ENCODE results near the gene TCEA2.

Gene TCEA2

DNA sequence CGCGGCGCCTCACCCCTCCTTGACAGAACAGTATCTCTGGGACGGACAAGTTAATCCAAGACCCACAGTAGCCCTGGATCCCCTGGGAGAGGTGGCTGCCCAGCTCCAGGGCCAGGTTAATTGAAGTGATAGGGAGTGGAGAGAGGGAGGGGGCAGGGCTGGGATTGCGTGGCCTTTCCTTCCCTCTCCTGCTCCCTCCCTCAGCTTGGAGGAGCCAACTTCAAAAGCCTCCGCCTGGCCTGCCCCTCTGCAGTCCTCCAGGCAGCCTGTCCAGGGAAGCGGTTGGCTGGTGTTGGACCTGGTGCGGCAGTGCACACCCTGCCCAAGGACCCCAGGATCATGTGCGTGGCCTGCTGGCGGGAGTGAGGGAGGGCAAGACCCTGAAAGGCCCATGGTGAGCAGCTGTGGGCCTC, 27.1 kb upstream of the TCEA2 start, which contains the start of gene C20orf204:
Gene C20orf204, plus strand, starts transcription at position 250 of the 413 bp plus-strand sequence. Its CDS starts 142 bp downstream, at position 392.
- no peak for DNase-seq

DNA sequence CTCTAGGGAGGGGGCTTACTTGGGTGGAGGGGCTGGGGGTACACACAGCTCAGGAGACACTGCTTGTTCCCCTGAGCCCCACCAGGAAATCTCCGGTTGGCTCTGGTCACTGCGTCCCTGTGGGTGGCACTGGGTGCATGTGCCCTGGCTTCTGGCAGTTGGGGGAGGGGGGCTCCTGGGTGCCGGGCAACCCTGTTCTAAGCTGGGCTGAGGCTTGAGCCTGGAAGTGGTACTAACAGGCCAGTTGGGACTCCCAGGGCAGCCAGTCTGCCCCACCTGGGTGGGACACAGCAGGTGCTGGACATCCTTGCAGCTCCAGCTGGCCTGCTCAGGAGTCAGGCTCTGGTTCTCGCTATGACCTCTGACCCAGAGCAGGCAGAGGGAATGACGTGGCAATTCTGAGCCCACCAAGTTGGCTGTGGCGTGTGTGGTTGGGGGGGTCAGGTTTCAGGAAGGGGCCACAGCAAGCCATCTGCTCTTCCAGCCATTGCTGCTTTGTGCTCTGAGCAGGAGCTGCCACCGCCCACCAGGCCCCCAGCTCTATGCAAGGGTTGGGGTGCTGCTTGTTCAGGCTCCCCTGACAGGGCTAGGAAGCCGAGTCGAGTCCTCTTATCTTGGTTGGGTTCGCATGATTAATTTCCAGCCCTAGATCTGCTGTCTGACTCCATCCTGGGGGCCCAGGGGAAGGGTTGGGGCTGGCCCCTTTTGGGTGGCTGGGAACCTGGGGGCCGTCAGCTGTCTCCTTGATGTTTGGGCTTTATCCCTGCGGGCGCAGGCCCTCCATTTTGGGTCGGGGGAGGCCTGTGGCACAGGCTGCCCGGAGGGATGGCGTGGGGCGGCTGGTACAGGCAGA, 26.4 kb upstream of the TCEA2 start:
- no peak for DNase-seq

DNA sequence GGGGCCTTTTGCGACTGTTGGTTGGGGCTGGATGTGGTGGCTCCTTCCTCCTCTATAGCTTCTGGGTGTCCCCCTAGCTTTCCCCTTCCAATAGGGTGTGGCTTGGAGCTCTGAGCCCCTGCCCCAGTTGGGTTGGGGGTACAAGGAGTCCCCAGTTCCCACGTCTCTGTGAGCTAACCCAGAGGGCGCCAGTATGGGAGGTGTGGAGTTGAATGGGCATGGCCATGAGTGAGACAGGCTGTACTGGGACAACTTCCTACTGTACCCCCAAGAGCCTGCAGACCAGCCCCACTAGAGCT, 25.9 kb upstream of the TCEA2 start:
- no peak for DNase-seq

DNA sequence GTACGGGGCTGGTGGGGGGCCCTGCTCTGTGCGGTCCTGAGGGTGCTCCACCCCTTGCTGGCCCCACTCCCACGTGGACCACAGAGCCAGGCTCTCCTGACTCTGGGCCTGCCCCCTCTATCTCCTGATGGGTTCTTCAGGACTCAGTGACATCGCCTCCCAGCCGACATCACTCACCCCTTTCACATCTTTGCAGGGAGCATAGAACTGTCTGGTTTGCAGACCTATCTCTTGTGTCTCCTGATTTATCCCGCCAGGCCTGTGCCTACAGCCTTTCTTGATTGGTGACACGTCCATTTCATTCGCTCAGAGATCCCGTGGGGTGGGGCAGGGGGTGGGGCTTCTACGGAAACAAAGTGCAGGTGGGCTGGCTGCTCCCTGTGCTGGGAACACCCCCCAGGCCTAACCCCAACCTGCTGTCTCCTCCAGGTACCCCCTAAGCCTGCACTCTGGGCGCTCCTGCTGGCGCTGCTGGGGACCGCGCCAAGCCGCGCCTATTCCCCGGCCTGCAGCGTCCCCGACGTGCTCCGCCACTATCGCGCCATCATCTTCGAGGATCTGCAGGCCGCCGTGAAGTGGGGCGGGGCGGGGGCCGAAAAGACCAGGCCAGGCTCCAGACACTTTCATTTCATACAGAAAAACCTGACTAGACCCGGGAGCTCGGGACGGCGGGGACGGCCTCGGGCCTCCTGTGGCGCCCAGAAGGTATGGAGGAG, 25.3 kb upstream of the TCEA2 start:
- DNase-seq: no peak

DNA sequence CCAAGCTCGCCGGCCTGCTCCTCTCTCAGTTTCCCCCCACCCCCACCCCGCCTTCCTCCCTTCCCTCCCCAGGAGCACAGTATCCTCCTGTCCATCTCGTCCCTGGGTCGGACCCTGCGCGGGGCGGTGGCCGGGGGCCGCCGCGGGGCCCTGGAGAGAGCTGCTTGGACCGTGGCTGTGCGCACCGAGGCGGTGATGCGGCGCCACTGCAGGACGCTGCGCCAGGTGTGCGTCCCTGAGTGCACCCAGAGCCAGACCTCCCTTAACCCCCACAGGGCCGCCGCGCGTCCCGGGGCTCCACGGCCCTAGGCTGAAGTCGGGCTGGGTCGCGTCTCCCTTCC, 24.8 kb upstream of the TCEA2 start:
- DNase-seq: no peak

DNA sequence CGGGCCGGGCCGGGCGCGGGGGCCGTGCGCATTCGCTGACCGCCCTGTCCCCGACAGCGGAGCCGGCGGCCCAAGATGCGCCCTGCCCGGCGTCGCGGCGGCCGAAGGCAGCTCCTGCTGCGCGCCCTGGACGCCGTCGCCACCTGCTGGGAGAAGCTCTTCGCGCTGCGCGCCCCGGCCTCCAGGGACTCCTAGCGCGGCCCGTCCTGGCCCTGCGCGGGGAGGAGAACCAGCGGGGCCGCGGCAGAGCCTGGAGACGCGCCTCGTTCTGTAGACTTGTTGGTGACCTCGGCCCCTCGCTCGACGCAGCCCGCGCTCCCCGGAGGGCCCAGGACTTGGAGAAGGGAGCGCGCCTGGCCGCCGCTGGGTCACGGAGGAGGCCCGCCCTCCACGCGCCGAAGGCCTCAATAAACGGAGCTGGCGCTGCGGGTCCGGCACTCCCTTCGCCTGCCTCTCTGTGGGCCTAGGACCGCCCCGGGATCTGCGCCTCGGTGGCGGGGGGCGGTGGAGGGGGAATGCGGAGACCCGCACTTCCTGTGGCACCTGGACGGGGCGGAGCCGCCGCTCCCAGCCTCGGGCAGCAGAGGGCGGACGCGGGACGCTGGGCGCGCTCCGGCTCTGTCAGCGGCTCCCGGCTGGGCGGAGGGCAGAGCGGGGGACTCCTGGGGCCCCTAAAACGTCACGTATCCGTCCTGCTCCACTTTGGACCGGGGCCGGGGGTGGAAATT, 24.3 kb upstream of the TCEA2 start:
- peak; percentile 79 for DNase-seq

DNA sequence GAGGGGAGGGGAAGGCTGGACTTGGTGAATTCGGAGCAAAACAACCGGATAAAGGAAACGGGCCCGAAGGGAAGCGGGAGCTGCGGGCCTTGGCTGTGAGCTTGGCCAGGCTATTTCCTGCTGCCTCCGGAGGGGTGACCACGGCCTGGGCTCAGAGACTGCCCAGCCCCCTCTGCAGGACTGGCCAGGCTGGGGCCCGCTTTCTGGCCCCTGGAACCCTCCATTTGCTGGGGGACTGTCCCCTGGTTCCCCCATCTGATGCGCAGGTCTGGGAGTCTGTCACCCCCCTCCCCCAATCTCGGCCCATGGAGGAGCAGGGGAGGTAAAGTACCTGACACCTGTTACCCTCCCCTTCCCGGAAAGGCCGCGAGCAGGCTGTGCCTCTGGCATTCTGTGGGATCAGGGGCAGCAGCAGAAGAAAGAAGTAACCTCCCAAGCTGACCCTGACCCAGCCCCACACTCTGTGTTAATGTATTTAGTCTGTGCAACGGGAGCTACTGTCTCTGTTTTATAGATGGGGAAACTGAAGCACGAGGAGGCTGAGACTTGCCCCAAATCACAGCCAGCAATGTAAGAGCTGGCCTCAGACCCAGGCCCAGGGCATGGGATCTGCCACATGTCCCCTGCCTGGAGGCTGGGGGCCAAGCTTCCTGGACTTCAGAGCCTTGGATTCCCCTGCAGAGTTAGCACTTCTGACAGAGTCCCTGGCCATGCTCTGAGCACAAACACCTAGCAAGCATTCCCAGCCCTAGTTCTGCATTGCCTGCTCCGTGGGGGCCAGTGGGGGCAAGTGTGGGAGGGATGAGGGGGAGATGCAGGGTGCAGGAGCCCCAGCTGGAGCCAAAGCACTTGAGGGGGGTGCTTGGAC, 23.5 kb upstream of the TCEA2 start:
- DNase-seq: no peak

DNA sequence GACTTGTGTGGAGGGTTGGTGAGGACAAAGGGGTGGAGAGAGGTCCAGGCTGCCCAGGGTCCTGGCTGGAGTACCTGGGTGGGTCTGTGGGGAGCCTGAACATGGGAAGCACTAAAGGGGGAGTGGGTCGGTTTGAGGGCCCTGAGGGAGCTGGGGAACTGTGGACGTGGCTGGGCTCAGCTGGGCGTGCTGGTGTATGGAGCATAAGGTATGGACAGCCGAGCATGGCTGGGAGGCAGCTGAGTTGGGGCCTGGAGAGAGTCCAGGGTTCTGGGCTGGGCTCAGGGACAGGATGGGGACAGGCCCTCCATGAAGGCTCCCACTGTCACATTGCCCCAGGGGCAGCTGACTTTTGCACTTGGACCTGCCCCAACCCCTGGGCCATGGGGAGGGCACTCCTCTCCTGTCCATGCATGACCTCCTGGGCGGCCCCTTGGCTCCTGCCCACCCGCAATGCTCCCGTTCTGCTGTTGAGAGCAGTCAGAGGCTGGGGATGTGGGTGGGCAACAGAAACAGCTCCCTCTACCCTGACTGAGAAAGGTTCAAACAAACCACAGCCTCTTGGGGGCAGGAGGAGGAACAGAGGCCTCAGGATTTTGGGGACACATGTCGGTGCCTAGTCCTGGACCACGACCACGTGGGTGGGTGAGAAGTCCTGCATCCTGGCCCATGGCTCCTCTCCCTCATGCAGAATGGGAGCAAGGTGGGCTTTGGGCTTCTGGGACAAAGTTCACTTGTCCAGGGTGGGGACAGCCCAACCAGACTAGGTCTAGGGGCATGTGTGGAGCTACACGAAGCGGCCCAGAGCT, 22.6 kb upstream of the TCEA2 start:
- DNase-seq: no peak

DNA sequence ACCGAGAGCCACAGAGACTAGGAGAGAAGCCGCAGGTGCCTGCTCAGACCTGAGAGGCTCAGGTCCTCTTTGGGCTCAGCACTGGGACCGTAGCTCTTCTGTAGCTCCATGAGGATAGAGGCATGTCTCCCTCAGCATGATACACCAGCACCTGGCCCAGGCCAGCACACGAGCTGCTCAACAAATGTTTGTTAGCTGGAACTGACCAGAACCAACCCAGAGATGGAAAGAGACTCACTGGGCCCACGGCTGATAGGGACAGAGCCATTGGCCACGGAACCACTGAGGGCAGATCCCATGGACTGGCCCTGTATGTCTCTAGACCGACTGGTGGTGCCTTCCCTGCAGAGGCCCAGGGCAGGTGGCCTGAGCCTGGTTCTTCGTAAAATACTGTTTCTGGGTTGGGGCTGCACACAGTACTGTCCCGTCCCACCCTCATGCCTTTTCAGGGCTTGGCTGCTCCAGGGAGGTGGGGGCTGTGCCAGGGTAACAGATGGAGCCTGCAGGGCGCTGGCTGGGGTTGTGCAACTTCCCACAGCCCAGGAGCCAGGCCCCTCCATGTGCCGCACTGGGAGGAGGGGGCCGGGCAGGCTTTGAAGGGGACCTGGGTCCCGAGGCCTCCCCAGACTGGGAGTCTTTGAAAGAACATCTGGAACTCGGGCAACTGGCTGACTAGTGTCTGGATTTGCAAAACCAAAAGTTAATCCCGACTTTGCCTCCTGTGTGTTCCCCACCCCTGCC, 21.8 kb upstream of the TCEA2 start:
- DNase-seq: no peak

DNA sequence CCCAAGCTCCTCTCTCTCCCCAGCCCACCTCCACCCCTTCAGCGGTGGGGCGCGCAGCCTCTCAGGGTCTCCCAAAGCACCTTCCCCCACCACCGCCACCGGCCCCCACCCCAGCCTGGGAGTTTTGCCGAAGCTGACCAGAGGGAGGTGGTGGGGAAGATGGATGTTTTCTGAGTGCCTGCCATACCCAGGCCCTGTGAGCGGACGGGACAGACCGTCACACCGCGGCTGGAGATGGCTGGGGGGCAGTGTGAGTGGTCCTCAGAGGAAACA, 21.3 kb upstream of the TCEA2 start:
- DNase-seq: no peak

DNA sequence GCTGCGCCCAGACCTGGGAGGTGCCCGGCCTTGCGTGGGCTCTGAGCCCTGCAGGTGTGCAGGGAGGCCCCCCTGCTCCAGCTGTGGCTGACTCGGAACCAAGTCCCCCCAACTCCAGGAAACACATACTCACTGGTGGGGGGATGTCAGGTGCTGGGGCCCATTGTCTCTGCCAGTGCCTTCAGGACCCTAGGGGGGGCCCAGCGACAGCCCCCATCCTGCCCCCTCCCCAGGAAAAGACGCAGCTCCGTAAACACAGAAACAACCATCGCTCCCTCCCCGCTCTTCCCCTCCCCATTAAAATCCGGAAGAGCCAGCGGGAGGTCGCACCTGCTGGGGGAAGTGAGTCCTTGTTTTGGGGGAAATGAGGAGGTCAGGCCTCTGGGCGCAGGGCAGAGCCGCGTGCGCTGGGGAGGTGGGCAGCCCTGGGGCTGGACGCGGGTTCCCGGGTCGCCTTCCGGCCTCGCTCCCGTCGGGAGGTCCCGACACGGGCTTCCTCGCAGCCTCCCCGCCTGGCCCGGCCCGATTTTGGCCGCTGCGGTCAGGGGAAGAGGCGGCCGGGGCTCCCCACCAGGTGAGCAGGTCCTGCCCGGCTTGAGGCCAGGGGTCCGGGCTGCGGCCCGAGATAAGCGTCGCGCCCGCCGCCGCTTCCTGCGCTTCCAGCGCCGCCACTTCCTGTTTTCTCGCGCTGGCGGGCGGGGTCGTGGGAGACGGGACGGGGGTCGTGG, 20.8 kb upstream of the TCEA2 start:
- no peak for DNase-seq

DNA sequence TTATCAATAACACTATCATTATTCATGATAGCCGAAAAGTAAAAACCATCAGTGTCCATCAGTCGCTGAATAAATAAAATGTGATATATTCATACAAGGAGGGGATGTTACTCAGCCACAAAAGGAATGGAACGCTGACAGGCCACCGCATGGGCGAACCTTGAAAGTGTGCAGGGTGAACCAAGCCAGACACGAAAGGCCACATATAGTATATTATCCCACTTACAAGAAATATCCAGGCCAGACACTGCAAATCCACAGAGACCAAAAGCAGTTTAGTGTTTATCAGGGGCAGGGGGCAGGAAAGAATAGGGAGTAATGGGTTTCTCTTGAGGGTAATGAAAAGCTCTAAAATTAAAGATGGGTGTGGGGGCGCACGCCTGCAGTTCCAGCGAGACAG, 19.2 kb upstream of the TCEA2 start:
- no peak for DNase-seq

DNA sequence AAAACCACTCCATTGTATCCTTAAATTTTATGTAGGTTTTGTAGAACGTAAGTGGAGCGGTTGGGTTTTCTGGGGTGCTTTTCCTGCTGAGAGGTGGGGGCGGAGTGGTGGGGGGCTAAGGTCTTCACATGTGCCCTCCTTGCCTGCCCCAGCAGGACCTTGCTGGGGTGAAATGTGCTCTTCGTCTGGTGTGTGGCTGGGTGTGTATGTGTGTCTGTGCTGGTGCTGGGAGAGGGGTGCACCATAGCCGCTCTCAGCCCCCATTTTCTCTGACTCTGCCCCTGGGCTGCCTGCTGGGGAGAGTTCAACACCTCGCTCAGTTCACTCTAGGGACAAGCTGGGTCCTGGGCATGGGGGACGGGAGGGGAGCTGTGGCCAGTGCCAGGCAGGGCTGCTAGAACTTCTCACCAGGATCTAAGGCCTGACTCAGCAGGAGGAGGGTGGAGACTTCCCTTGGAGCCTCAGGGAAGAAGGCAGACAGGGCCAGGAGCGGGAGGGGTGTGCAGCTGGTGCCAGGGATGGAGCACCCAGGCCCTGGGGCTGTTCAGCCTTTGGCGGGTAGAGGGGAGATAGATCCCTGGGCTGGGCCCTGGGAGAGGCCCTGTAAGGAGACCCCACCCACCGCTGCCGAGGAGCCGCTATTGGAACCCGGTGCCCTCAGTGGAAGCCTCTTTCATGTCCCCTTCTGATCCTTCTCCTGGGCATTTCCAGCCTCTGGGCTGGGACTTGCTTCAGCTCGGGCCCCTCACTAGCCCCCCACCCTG, 18.3 kb upstream of the TCEA2 start:
- no peak for DNase-seq

DNA sequence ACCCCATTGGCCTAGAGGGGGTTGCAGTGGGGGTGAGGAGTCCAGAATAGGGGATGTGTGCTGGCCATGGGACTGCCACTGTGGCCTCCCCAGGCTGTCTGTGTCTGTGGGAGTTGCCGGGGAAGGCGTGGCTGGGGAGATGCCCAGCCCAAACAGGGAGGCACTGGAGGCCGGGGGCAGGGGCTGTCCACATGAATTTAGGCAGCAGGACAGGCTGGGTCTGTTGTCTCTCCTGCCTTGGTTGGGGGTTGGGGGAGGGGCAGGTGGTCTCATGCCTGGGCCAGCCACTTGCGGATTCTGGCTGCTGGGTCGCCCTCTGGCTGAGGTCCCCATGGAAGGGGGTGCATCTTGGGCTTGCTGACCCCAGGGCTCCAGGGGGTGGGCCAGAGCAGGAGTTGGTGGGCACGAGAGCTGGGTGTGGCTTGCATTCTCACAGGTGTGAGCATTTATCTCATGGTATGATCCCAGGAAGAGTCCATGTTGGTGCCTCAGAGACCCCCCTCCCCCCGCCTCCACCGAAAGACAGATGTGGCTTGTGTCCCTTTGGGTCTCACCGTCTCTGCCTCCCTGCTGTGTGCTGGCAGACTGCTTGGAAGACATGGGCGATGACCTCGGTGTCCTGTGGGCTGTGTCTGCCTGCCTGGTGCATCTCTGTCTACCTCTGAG, 17.5 kb upstream of the TCEA2 start:
- no peak for DNase-seq

DNA sequence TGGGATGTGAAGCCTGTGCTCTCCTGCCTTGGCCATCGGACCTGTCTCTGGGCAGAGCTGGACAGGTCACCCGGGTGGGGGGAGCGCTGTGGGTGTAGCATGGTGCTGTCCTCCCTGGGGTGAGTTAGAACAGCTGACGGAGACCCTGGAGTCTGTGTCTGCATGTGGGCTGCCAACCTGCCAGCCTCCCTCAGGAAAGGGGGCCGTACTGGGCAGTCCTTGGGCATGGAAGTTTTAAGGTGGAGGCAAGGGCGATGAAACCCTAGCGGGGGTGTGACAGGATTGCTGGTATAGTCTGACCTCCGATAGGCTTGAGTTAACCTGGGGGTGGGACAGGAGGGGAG, 16.0 kb upstream of the TCEA2 start:
- no peak for DNase-seq

DNA sequence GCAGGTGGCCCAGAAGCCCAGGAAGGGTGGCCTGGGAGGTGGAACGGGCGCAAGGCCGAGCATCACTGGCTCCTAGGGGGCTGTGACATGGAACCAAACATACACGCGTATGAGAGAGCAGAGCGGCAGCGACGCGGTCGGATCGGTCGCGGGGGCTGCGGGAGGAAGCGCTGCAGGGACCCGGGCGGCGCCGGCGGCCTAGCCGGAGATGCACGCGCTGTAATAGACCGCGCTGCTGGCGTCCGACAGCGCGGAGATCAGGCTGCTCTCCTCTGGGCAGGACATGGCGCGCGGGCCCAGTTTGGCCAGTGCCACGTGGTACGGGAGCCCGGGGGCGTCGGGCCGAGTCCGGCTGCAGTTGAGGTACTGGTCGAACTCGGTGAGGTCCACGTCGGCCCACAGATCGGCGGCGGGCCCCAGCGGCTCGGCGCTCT, 15.0 kb upstream of the TCEA2 start:
- no peak for DNase-seq

DNA sequence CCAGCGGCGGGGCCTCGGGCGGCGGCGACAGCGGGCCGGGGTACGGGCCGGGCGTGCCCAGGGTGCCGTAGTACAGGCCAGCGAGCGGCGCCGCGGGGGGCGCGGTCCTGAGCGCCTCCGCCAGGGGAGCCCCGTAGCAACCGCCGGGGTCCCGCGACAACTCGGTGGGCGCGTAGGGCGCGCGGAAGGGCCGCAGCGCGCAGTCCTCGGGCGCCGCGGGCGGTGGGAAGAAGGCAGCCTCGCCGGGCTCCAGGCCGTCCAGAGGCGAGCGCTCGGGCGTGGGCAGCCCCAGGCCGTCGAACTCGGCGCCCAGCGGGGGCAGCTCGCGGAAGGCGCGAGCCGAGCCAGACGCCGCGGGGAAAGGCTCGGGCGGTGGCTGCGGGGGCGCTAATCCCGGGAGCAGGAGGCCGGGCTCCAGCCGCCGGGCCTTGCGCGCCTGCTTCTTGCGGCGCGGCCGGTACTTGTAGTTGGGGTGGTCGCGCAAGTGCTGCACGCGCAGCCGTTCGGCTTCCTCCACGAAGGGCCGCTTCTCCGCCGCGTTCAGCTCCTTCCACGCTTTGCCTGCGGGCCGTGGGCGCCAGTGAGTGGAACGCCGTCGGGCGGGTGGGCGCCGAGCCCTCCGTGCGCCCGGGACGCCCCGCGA, 14.5 kb upstream of the TCEA2 start:
- DNase-seq: no peak

DNA sequence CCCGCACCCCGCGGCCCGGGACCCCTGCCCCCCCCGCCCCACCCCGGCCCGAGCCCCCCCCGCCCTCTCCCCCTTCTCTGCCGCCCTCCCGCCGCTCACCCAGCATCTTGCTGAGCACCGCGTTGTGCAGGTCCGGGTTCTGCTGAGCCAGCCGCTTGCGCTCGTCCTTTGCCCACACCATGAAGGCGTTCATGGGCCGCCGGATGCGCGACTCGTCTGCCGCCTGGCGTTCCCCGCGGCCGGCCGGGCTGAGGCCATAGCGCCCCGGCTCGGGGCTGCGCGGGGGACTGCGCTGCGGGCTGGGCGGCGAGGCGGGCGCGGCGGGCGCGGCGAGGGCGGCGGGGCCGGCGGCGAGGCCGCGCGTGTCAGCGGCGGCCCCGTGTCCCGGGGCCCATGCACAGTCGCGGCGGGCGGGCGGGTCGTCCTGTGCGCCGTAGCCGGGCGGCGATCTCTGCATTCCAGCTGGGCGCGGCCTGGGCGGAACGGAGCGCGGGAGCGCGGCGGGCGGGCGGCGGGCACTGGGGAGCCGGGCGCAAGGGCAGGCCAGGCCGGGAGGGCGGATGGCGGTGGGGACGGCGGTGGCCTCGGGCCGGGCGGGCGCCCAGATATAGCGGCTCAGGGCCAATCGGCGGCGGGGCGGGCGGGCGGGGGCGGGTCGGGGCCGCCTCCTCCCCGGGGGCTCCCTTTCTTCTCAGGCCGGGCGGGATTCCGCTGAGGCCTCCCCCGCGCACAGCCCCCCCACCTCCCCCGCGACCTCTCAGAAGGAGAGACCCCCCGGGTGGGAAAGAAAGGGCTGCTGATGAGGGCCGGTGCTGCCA, 13.7 kb upstream of the TCEA2 start, which contains the start of gene SOX18:
Gene SOX18, minus strand, starts transcription at position 580 of the 818 bp plus-strand sequence. Its CDS starts 123 bp downstream, at position 457.
- peak; percentile 37 for DNase-seq

Measured in CD4-positive, alpha-beta T cell treated with Interleukin-21 for 1 hour (primary cell).